Tibial nerve (tissue), 3 donors: ENCODE measurements around the gene DDX25.

Experiments used
- POLR2A ChIP-seq, 2 donors: fragments of 450-650 bp; IDR thresholded peaks; one replicate each; pipeline ENCODE4 v1.6.1; 2017; ENCODE audit warnings: antibody characterized with exemption in 2 of 2, mild to moderate bottlenecking in 2 of 2, moderate library complexity in 2 of 2
- TF ChIP-seq, protein P1 (sequence below), 5 experiments: fragments of 200-600 bp in 3 of 5; fragments of 450-650 bp in 2 of 5; sonication (generic) in 3 of 5; IDR thresholded peaks; one replicate each; pipeline ENCODE4 v1.5.1; 2016 to 2019; ENCODE audit warnings: antibody characterized with exemption in 5 of 5, mild to moderate bottlenecking in 3 of 5, moderate library complexity in 2 of 5

DNA sequence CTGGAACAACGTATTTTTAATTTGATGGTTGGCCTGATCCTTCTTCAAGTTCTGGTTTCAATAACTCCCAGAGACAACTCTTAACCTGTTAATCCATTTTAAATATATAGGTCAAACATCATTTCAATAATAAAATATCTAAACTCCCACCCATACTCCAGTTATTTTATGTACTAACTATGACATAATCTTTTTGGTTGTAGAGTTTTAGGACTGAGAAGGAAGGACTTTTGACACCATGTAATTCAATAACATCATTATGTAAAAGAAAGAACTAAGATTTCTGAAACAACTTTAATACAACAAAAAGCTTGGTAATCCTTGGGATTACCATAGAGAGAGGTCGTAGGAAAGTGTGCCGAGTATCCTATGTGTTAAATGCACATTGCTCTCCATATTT lies 73.0 kb downstream of the DDX25 start:
- TF ChIP-seq, protein P1, sequence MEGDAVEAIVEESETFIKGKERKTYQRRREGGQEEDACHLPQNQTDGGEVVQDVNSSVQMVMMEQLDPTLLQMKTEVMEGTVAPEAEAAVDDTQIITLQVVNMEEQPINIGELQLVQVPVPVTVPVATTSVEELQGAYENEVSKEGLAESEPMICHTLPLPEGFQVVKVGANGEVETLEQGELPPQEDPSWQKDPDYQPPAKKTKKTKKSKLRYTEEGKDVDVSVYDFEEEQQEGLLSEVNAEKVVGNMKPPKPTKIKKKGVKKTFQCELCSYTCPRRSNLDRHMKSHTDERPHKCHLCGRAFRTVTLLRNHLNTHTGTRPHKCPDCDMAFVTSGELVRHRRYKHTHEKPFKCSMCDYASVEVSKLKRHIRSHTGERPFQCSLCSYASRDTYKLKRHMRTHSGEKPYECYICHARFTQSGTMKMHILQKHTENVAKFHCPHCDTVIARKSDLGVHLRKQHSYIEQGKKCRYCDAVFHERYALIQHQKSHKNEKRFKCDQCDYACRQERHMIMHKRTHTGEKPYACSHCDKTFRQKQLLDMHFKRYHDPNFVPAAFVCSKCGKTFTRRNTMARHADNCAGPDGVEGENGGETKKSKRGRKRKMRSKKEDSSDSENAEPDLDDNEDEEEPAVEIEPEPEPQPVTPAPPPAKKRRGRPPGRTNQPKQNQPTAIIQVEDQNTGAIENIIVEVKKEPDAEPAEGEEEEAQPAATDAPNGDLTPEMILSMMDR (IDR thresholded peaks at IDR 0.05): no peak
- no peak for TF ChIP-seq POLR2A (IDR thresholded peaks at IDR 0.05)
